ENCODE measurements around the gene CRIP1.

CRIP1 gene, protein sequence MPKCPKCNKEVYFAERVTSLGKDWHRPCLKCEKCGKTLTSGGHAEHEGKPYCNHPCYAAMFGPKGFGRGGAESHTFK

DNA sequence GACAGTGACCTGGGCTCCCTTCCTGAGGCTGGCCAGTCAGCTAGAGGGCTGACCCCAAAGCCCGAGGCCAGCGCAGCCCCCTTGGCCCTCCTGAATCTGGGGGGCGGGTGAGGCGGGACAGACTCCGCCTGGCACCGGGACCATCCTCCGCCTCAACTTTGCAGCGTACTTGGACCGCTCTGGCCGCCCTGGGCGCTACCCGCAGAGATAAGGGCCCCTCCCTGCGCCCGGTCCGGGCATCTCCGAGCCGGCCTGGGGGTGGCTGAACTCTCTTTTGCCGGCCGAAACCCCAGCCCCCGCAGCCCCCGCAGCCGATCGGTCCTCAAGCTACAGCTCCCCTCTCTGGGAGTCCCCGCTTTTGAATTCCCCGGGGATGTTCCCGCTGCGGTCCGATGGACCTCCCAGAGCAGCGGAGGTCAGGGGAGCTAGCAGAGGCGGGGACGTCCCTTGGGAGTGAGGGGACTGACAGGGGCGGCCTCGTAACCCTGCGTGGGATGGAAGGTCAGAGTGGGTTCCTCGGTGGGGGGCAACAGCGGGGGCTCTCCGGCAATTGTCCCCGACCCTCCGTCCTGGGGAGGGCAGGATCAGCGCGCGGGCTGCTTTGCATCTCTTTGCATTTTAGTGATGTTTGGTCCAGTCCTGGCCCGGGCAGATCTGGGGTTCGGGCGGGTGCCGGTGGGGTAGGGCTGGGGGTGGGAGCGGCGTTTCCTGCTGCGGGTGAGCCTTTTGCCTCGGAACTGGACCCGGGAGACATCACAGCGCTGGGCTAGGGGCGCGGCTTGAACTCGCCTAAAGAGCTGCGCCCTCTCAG is at the start of gene CRIP1:
Gene CRIP1 (plus strand): TSS at position 724 of the 811 bp plus-strand sequence. CDS start 374 bp downstream, outside the sequence.
- DNase-seq (ENCODE audit: low read depth), result peak; percentile 45
- TF ChIP-seq, protein P1, sequence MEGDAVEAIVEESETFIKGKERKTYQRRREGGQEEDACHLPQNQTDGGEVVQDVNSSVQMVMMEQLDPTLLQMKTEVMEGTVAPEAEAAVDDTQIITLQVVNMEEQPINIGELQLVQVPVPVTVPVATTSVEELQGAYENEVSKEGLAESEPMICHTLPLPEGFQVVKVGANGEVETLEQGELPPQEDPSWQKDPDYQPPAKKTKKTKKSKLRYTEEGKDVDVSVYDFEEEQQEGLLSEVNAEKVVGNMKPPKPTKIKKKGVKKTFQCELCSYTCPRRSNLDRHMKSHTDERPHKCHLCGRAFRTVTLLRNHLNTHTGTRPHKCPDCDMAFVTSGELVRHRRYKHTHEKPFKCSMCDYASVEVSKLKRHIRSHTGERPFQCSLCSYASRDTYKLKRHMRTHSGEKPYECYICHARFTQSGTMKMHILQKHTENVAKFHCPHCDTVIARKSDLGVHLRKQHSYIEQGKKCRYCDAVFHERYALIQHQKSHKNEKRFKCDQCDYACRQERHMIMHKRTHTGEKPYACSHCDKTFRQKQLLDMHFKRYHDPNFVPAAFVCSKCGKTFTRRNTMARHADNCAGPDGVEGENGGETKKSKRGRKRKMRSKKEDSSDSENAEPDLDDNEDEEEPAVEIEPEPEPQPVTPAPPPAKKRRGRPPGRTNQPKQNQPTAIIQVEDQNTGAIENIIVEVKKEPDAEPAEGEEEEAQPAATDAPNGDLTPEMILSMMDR (IDR thresholded peaks at IDR 0.05; ENCODE audit: insufficient read depth, low read depth, low read length, missing control alignments), result no peak
- peak within 1 kb of the TSS; percentile 88 for H3K4me3 ChIP-seq (ENCODE audit: low read depth, low read length)

DNA sequence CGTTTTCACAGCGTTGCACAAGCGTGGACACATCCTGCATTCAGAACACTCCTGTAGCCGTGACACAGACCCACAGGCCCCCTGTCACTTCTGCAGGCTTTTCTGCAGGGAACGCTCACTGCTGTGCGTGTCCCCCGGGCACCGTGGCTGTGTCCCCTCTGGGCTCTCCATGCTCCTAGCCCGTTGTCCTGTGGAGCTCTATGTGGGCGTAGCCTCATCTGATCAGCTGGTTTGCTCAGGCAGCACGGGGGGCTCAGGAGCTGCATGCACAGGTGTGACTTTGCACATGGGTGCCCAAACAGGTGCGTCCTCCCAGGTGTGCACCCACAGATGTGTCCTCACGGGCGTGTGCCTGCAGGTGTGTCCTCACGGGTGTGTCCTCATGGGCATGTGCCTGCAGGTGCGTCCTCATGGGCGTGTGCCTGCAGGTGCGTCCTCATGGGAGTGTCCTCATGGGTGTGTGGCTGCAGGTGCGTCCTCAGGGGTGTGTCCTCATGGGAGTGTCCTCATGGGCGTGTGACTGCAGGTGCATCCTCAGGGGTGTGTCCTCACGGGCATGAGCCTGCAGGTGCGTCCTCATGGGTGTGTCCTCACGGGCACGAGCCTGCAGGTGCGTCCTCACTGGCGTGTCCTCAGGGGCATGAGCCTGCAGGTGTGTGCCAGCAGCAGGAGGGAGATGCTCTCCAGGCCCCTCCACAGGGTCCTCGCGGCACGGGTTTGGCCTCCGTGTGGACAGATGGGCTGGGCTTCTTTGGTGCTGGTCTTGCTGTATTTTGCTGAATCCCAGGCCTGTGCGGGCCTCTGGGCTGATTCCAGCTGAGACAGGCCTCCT is 49.6 kb upstream of the CRIP1 start:
- H3K4me3 ChIP-seq (ENCODE audit: low read depth, low read length), result no peak overlapping the region
- DNase-seq (ENCODE audit: low read depth), result no peak
- TF ChIP-seq, protein P1 (IDR thresholded peaks at IDR 0.05; ENCODE audit: insufficient read depth, low read depth, low read length, missing control alignments), result no peak

DNA sequence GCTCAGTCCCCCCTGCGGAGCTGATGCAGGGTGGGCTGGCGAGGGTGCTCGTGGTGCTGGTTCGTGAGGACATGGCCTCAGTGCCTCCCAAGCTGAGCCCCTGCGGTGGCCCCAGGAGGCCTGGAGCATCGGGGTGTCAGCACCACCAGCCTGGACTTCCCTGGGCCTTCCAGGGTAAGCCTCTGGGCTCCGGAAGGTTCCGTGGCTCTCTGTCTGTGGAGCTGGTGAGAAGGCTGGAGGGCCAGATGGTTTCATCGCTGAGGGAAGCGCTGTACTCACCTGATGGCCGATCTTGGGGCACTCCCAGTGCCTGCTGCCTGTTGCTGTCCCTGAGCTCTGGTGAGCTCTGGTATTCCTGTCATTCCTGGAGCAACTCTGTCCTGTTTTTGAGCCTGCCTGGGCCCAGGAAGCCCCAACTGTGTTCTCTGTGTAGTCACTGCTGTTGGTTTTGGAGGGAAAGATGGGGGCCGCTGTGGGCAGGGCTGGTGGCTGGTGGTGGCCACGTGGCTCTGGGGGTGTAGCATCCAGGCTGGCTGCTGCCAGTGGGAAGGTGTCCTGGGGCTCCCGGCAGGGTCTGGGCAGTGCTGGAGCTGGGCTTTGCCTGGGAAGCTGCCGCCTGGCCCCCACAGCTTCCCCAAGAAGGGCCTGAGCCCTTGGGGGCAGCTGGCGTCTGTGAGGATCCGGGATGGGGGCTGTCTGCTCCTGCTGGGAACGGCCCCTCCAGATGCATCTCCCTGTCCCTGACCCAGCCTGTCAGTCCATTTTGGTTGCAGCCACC is 48.8 kb upstream of the CRIP1 start:
- TF ChIP-seq, protein P1 (IDR thresholded peaks at IDR 0.05; ENCODE audit: insufficient read depth, low read depth, low read length, missing control alignments), result no peak
- DNase-seq (ENCODE audit: low read depth), result no peak
- H3K4me3 ChIP-seq (ENCODE audit: low read depth, low read length), result no peak overlapping the region

DNA sequence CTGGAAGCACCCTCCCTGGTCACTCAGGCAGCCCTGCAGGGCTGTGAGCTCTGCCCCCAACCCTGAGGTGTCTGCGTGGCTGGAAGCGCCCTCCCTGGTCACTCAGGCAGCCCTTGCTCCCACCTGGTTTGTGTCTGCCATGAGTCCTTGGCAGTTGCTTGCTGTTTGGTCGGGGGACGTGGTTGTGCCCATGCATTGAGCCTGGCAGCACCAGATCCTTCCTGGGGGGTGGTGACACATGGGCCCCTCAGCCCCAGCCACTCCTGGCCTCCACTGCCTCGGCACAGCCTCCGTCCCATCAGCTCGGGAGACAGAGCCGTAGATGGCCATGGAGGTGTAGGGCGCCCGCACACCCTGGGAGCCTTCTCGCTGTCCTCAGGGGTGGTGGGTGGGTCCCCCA is 47.5 kb upstream of the CRIP1 start:
- no peak for DNase-seq (ENCODE audit: low read depth)
- TF ChIP-seq, protein P1 (IDR thresholded peaks at IDR 0.05; ENCODE audit: insufficient read depth, low read depth, low read length, missing control alignments), result no peak
- H3K4me3 ChIP-seq (ENCODE audit: low read depth, low read length), result no peak overlapping the region

DNA sequence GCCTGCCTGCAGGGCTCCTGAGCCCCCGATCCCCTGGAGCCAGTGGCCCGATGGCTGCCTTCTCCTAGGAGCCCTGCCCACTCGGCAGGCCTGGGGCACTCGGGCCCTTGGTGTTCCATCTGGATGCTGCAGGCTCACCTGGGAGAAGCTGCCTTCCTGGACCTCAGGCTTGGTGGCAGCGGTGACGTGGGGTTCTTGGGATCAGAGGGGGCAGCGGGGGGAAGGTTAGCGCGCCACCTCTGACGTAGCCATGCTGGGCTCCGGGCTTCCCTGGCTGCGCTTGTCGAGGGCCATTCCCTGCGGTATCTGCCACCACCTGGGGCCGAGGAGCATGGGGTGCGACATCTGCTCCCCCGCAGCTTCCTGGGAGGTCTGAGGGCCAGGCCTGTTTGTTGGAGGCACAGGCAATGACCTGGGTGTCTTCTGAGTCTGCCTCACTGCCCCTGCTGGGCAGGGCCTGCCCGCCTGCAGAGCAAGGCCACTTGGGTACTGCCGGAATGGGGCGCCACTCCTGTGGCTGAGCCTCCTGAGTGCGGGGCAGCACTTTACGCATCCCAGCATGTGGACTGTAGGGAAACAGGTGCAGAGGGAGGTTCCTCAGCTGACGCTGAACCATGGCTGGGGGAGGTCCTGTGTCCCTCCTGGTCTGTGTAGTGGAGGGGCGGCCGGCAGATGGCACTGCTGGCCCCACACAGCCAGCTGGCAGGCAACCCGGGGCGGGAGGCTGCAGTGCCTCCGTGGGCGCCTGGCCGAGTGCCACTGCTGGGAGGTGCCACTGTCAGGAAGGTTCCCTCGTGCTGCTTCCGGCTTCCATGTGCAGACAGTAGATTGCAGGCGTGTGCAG is 46.8 kb upstream of the CRIP1 start:
- DNase-seq (ENCODE audit: low read depth), result no peak

More for the DNA sequence above, 46.8 kb upstream of the CRIP1 start:
- no peak overlapping the region for H3K4me3 ChIP-seq (ENCODE audit: low read depth, low read length)
- TF ChIP-seq, protein P1 (IDR thresholded peaks at IDR 0.05; ENCODE audit: insufficient read depth, low read depth, low read length, missing control alignments), result no peak

Data from GM12865 (cell line).